GM12873 (cell line): Measurements from ENCODE around the gene RPLP2.

Experiments used
- TF ChIP-seq, protein P1 (sequence below): IDR thresholded peaks from 2 replicates; pipeline ENCODE4 v1.5.1; 2012; ENCODE audit warnings: low read depth, mild to moderate bottlenecking, moderate library complexity, low read length, control low read depth; ENCODE audit not compliant: insufficient read depth; ENCODE audit errors: missing control alignments

The RPLP2 gene

DNA sequence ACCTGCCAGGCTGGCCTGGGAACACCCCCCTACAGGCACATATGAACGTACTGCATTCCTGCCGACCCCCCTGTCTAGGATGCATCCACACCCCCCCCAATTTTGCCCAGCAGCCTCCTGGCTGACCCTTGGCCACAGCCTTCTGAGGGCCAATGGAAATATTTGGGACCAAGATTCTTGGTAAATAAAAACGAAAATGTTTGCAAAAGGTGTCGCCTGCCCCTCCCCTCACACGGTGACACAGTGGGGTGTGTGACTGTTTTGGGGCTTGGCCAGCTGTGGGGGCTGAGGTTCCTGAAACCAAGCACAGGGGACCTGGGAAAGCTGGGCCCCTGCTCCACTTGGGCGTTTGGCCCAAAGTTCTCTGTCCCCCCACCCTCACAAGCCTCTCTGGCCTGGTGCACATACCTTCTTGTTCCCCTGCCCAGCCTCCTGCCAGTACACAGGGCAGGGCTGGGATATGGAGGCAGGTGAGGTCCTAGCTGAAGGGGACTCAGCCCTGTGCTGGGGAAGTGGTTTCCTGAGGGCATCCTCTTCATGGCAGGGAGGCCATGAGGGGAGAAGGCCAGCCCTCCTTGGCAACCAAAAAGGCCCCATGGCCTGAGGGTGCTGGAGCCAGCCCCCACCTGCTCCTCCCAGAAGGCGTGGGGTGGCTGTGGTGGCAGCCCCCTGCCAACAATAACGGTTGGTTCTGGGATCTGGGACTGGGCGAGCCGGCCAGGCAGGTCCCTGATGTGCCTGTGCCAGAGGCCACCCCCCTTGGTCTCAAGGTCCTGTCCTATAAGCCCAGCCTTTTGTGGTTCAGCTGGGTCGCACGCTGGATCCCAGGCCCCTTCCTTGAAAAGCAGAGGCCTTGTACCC lies 15.8 kb downstream of the RPLP2 start:
- TF ChIP-seq, protein P1, sequence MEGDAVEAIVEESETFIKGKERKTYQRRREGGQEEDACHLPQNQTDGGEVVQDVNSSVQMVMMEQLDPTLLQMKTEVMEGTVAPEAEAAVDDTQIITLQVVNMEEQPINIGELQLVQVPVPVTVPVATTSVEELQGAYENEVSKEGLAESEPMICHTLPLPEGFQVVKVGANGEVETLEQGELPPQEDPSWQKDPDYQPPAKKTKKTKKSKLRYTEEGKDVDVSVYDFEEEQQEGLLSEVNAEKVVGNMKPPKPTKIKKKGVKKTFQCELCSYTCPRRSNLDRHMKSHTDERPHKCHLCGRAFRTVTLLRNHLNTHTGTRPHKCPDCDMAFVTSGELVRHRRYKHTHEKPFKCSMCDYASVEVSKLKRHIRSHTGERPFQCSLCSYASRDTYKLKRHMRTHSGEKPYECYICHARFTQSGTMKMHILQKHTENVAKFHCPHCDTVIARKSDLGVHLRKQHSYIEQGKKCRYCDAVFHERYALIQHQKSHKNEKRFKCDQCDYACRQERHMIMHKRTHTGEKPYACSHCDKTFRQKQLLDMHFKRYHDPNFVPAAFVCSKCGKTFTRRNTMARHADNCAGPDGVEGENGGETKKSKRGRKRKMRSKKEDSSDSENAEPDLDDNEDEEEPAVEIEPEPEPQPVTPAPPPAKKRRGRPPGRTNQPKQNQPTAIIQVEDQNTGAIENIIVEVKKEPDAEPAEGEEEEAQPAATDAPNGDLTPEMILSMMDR, result no peak

DNA sequence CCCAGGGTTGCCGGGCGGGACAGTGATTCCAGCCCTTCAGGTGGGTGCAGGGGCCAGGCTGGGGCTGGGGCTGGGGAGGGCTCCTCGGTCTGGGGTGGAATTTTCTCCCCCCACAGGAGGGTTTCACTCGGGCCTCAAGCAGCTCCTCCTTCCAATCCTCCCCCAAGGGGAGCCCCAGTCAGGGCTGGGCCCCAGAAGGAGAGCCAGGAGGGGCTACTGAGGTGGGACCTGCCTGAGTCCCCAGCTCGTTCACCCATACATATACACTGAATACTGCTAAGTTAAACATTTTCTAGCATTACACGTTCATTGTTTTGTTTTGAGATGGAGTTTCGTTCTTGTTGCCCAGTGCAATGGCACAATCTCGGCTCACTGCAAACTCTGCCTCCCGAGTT lies 16.5 kb downstream of the RPLP2 start:
- TF ChIP-seq, protein P1, result no peak

DNA sequence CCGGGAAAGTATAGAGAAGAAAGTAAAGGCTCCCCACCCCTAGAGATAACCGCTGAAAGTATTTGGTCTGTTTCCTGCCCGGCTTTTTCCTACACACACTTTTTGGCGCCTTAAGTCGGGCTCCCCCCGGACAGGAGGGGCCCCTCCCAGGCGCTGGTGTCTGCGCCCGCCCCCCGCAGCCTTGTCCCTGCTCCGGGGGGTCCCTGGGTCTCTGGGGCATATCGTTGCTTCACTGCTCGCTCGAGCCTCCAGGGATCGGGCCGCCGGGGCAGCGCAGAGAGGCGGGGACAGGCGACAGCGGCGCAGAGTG lies 17.0 kb downstream of the RPLP2 start:
- TF ChIP-seq, protein P1, result no peak

DNA sequence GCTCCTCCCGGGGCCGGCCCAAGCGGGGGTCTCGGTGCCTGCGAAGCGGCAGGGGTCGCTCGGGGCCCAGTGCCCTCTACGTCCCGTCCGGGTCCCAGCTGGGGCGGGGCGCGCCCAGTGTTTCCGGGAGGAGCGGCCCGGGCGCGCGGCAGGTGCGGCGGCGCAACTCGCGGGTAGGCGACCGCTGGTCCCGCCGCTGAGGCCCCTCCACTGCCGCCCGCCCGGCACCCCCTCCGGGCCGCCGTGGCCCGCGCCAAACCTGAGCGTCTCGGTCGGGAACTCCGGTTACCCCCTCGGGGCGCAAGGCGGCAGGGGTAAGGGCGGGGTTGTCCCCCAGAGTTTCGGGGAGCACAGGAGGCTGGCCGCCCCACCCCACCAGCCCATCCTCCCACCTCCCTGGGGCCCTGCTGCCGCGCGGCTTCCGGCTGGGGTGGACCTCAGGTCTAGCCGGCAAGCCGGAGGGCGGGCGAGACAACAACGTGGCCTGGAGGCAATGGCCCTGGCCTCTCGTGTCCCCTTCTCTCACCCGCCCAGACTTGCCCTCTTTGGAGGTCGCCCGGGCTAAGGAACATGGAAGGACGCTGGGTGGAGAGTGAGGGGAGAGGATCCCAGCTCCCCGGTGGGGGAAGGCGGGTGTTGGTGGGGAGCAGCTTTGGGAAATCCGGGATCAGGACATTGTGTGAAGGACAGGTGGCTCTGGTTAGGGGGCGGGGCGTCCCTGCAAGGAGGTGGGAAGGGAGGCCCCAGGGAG lies 17.6 kb downstream of the RPLP2 start:
- TF ChIP-seq, protein P1, result no peak

DNA sequence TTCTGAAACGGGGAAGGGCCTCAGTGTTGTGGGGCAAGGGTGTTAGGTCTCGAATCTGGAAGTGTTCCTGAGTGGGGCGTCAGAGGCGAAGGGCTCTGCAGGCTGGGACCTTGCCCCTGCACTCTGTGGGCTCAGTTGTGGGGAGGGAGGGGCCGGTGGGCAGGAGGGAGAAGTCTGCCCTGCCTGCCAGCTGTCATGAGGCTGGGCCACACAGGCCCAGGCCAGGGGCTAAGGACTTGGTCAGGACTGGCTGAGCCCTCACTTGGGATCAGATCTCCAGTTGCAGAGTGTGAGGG lies 18.1 kb downstream of the RPLP2 start, which contains the start of gene CRACR2B:
Gene CRACR2B (plus strand): TSS at position 23 of the 296 bp plus-strand sequence. CDS start 689 bp downstream, outside the sequence.
- TF ChIP-seq, protein P1, result no peak

DNA sequence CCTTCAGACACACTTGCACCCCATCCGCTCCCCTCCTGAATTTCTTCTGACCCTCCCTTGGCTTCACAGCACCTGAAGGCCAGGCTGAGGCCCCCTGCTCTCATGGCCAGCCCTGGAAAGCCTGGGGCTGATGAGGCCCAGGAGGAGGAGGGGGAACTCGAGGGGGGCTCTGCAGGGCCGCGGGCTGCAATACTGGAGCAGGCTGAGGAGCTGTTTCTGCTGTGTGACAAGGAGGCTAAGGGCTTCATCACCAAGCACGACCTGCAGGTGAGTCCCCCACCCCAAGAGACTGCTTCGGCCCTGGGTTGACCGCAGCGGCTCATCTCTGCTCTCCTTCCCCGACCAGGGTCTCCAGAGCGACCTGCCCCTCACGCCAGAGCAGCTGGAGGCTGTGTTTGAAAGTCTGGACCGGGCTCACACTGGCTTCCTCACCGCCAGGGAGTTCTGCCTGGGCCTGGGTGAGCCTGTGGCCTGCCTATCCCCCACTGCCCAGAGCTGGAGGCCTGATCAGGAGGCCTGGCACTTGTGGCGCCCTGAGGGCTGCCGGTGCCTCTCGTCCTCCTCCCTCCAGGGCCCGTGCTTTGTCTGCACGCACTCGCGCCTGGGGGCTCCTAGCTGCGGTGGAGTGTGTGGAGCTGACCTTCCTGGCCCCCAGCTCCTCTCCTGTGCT lies 18.9 kb downstream of the RPLP2 start:
- TF ChIP-seq, protein P1, result no peak
